ENCODE results near the gene MICAL3.

Gene MICAL3

GRCh38 chr22:17744430-17744829 lies 279.9 kb downstream of the MICAL3 start:
- in situ Hi-C loops (cut with MboI; ENCODE audit: low pct_unique_long_range_greater_than_20kb, low sequenced_read_pairs, unreplicated experiment): no loop called here
- no peak for DNase-seq (ENCODE audit: low spot score)
- TF ChIP-seq, protein P1, sequence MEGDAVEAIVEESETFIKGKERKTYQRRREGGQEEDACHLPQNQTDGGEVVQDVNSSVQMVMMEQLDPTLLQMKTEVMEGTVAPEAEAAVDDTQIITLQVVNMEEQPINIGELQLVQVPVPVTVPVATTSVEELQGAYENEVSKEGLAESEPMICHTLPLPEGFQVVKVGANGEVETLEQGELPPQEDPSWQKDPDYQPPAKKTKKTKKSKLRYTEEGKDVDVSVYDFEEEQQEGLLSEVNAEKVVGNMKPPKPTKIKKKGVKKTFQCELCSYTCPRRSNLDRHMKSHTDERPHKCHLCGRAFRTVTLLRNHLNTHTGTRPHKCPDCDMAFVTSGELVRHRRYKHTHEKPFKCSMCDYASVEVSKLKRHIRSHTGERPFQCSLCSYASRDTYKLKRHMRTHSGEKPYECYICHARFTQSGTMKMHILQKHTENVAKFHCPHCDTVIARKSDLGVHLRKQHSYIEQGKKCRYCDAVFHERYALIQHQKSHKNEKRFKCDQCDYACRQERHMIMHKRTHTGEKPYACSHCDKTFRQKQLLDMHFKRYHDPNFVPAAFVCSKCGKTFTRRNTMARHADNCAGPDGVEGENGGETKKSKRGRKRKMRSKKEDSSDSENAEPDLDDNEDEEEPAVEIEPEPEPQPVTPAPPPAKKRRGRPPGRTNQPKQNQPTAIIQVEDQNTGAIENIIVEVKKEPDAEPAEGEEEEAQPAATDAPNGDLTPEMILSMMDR (IDR thresholded peaks at IDR 0.05; ENCODE audit: extremely low read depth, insufficient read depth, missing control alignments): no peak

DNA sequence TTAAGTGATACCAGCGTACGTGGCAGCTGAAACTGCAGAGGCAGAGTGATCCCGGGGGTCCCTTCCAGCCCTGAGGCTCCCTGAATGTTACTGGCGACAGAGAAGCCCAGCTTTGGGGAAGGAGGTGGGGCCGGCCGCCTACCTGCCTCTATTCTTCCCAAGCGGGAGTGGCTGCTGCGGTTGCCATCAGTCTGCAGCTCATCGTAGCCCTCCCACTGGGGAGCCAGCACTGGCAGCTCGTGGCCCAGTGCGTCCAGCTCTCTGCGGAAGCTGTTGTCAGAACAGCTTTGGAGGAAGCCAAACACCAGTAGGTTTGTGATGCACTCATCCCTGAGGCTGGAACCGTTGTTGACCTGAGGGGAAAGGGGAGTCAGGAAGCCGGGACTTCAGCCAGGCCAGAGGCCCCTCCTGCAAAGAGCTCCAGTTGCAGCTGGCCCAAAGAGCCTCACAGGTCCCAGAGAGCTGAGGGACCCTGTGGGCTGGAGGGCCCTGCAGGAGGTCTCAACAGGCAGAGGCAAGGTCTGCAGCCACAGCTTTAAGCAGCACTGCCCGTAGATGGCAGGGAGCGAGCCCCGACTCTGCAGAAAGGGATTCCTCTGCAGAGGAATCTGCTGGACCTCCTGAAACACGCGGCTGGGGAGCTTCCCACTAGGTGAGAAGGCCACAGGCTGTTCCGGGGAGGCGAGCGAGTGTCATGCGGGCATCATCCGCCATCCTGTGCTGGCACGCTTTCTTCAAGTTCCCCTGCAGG lies 280.5 kb downstream of the MICAL3 start:
- in situ Hi-C loops (cut with MboI; ENCODE audit: low pct_unique_long_range_greater_than_20kb, low sequenced_read_pairs, unreplicated experiment): no loop called here
- TF ChIP-seq, protein P1 (IDR thresholded peaks at IDR 0.05; ENCODE audit: extremely low read depth, insufficient read depth, missing control alignments): no peak
- DNase-seq (ENCODE audit: low spot score): no peak

- DNase-seq (ENCODE audit: low spot score): peak; percentile 93
- TF ChIP-seq, protein P1 (IDR thresholded peaks at IDR 0.05; ENCODE audit: extremely low read depth, insufficient read depth, missing control alignments): peak; percentile 92
- in situ Hi-C loops (cut with MboI; ENCODE audit: low pct_unique_long_range_greater_than_20kb, low sequenced_read_pairs, unreplicated experiment): no loop called here
Measured at GRCh38 chr22:17742527-17742902, 281.8 kb downstream of the MICAL3 start.

DNA sequence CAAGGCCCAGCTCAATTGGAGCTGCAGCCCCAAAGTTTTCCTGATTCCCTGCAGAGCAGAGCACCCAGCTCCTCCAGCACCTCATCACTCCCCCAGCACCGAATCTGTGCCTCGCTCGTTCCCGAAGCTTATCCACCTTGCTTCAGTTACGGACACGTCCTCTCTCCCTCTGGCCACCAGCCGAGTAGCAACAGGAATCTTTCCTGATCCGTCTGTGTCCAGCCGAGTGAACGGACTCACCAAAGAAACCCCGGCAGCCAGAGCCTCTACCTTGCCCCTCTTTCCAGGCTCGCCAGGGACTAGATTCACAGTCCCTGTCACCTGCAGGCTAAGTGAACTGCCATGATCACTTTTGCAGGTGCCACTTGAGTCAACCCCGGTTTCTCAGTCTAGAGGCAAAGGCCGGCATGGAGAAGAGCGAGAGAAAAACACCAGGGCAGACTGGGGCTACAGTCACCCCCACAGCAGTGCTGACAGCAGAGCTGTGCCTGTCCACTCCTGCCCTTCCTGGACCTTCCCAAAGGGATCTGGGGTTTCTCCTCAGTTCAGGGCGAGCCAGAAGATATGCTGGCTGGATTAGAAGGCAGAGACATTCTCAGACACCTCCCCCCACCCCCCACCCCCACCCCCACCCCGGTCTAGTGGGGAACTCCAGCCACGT lies 282.4 kb downstream of the MICAL3 start:
- peak; percentile 27 for DNase-seq (ENCODE audit: low spot score)
- TF ChIP-seq, protein P1 (IDR thresholded peaks at IDR 0.05; ENCODE audit: extremely low read depth, insufficient read depth, missing control alignments): no peak
- in situ Hi-C loops (cut with MboI; ENCODE audit: low pct_unique_long_range_greater_than_20kb, low sequenced_read_pairs, unreplicated experiment): no loop called here

DNA sequence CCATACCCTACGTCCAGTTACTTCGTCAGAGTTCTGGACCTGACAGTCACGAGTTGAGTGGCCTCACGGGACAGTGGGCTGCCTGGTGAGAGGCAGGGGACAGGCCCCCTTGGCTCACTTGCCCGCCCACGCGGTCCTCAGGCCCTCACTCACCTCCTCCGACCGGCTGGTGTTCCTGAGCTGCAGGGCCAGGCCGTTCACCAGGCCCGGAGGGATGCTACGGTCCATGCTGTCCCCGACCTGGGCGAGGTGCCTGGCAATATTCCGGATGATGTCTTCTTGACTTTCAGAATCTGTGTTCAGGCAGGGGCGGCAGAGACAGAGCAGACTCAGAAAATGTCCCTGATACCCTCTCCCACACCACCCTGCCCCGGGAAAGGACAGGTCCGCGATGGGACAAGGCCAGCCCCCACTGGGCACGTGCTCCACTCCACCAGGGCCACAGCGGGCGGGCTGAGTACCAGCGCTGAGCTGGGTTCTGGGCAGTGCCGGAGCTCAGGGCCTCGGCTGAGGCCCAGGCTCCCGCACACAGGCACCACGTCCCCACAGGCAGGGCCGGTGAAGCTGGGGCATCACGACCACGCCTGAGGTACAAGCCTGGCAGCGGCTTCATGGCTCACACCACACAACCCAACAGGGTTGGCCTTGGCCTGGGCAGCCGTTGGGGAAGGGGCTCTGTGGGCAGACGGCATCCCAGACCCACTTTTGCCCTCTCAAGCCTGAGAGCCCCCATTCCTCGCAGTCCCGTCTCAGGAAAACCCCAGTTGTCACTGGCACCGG lies 285.0 kb downstream of the MICAL3 start:
- in situ Hi-C loops (cut with MboI; ENCODE audit: low pct_unique_long_range_greater_than_20kb, low sequenced_read_pairs, unreplicated experiment): no loop called here
- no peak for DNase-seq (ENCODE audit: low spot score)
- TF ChIP-seq, protein P1 (IDR thresholded peaks at IDR 0.05; ENCODE audit: extremely low read depth, insufficient read depth, missing control alignments): no peak

- TF ChIP-seq, protein P1 (IDR thresholded peaks at IDR 0.05; ENCODE audit: extremely low read depth, insufficient read depth, missing control alignments): no peak
- in situ Hi-C loops (cut with MboI; ENCODE audit: low pct_unique_long_range_greater_than_20kb, low sequenced_read_pairs, unreplicated experiment): no loop called here
- no peak for DNase-seq (ENCODE audit: low spot score)
Measured at GRCh38 chr22:17738386-17739128, 285.8 kb downstream of the MICAL3 start.

Measured in GM13977 (cell line).